CD4-positive, alpha-beta T cell treated with Interleukin-6 for 4 hours (primary cell): ENCODE data around the gene TRIM3.
A peak's percentile ranks its signal among the peaks of the same experiment; 100 is the strongest.

Experiments used
- DNase-seq: peaks from one replicate; pipeline ENCODE4 v3.0.0-alpha.2; 2020; ENCODE audit warnings: mixed read lengths

Gene TRIM3

GRCh38 chr11:6480299-6480914 is 6.7 kb upstream of the TRIM3 start:
- no peak for DNase-seq

DNA sequence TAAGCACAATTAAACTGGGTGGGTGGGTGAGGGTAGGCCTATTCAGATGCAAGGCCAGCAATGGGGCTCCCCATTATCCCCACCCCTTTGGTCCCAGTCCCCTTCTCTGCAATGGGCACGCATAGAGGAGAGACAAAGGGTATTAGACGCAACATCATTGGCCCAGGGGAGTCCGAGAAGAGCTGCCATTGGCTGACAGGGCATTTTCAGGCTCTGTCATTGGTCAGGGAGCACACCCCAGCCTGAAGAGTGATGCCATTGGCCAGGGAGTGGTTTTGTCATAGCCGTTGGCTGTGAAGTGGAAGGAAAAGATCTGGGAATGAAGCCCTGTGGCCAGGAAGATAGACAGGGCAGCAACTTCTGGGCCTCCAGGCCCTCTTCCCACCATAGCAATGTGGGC is 2.8 kb upstream of the TRIM3 start:
- DNase-seq = no peak

DNA sequence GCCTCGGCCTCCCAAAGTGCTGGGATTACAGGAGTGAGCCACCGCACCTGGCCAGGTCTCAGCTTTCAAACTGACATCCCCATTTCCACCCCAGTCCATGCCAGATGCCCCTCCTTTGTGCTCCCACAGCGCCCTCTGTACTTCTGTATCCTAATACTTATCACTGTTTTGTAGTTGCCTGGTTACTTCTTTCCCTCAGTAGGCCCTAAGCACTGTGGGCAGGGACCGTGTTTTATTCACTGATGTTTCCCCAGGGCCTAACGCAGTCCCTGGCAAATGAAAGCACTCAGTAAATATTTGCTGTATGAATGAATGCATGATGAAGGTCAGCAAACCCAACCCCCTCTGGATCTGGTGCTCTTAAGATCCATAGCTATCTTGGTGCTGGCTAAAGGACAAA is 2.2 kb upstream of the TRIM3 start:
- DNase-seq = no peak

- no peak for DNase-seq
These were observed 1.2 kb upstream of the TRIM3 start for GRCh38 chr11:6474806-6475500.

GRCh38 chr11:6474413-6474792 is 662 bp upstream of the TRIM3 start:
- no peak for DNase-seq

- no peak for DNase-seq
These were observed 807 bp downstream of the TRIM3 start for GRCh38 chr11:6472934-6473333.

GRCh38 chr11:6469599-6469998 is 4.1 kb downstream of the TRIM3 start:
- no peak for DNase-seq

DNA sequence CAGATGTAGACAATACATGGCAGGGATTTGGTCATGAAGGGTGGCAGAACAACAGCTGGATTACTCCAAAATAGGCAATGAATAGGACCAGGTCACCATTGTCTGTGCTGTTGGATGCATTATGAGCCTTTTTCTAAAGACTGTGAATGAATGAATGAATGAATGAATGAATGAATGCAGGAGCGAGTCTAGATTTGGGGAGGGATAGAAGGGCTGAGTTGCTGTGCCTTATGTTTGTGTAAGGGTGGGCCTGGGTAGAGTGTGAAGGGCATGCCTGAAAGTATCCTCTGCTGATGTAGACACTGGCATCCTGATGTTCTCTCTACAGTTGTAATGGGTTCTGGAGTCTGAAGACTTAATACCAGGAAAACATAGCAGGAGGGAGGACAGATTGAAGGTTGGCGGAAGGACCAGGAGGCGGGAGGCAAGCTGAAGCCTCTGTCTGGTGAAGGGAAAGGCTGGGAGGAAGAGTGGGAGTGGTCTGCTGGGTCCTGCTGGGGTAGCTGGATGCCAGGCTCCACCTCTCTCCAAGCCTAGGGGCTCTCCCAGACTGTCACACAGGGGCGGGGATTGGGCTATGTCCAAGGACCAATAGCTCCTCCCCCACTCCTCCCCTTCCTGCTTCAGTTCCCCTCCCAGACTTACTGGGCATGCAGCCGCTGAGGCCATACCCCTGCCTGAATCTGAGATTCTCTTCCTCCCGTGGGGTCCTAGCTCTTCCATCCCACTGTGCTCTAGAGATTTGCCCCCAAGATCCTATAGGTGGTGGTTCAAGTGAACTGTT is 4.8 kb downstream of the TRIM3 start:
- no peak for DNase-seq

DNA sequence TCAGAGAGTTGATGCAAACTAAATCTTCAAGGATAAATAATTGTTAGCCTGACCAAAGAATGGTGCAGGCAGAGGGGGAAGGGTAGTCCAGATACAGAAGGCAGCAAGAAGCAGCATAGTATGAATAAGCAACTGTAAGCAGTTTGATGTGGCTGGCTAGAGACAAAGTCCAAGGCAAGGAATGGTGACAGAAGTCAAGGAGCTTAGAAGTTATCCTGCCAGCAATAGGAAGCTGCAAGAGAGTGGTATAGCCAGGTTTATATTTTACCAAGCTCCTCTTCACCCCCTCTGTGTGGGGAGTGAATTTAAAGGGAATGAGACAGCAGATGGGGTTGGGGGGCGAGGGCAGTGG is 14.7 kb downstream of the TRIM3 start:
- DNase-seq = no peak

- no peak for DNase-seq
These were observed 15.2 kb downstream of the TRIM3 start for GRCh38 chr11:6458352-6459098.

- DNase-seq = no peak
These were observed 16.0 kb downstream of the TRIM3 start for GRCh38 chr11:6457581-6458320.

DNA sequence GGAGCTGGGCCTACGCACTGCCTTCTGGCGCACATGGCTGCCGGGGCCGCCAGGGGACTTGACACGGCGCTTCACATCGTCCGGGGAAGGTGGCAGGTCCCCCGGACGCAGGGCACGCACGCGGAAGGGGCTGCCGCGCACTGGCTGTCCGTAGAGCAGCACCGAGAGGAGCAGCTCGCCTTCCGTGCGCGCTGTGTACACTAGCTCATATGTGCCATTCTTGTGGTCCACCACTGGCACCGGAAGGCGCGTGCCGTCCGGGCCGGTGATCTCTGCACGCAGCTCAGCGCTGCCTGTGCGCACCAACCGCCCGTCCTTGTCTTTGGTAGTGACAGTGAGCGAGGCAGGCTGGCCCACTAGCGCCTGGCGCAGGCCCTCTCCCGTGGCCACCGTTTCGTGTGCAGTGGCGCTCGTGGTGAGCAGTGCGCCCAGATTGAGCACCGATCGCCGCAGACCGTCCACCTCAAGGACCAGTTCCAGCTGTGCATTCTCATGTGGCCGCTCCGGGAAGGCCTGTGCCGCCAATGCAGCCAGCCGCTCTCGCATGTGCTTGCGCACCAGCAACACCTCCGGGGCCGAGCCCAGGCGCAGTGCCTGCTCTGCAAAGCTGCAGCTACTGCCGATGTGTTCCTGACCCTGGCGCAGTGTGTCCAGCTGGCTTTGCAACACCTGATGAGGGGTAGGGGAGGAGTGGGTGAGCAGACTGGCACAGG is 17.2 kb downstream of the TRIM3 start:
- no peak for DNase-seq

GRCh38 chr11:6455070-6455469 is 18.7 kb downstream of the TRIM3 start:
- no peak for DNase-seq

GRCh38 chr11:6453152-6453551 is 20.6 kb downstream of the TRIM3 start:
- DNase-seq = no peak

- no peak for DNase-seq
These were observed 21.5 kb downstream of the TRIM3 start for GRCh38 chr11:6452219-6452618.

- DNase-seq = no peak
These were observed 25.2 kb downstream of the TRIM3 start for GRCh38 chr11:6448574-6448973.

GRCh38 chr11:6443269-6444003 is 30.3 kb downstream of the TRIM3 start:
- DNase-seq = peak; percentile 72

GRCh38 chr11:6442441-6442840 is 31.3 kb downstream of the TRIM3 start:
- no peak for DNase-seq

- no peak for DNase-seq
These were observed 32.8 kb downstream of the TRIM3 start, which contains the start of gene HPX for GRCh38 chr11:6440906-6441358. Gene HPX (minus strand): TSS chr11:6440987. CDS start chr11:6440963, 24 bp downstream.

GRCh38 chr11:6438979-6439571 is 34.7 kb downstream of the TRIM3 start:
- DNase-seq = peak; percentile 64

DNA sequence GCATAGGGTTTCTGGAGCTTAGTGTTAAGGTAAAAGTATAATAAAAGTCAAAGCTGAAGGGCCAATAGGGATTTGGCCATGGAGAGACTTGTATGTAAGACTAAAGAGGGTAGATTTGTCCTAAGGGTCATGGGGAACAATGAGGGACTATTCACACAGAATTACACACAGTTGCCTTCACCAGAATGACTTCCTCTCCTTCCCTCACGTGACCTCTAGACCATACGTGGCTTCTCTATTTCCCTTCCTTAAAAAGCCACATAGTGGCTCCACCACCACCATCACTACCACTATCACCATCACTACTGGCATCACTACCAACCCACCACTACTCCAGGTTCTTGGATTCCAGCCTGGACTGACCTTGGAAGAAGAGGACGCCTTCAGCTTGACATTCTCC is 35.7 kb downstream of the TRIM3 start:
- peak; percentile 20 for DNase-seq
